Measurements from ENCODE around the gene ACACB. TPM values are rescaled to one million over a fixed set of nuclear protein-coding genes. Genes with fewer than 3 reads are reported as not detected.

The ACACB gene
- total RNA-seq, 4 donors from 2014 or later = 402 to 560 (median 525) TPM

DNA sequence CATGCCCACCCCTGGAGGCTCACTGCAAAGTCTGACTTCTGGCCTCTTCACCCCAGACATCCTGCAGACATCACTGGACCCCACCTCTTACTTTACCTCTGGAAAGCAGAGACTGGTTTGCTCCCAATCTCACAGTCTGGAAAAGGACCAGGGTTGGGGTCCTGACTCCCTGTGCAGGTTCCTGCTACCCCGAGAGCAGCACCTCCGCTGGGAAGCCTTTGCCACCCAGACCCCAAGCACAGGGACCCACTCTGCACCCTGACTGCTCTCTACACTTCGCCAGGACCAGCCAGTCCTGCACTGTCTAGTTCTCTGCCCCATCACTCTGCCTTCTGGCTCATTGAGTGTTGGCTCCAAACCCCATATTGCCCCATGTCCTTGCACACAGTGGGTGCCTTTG lies 176.7 kb downstream of the ACACB start:
- Histone ChIP-seq H3K9me3 (no peaks in the 10 kb centered on the region), H3K27ac (no peak overlapping the region), H3K4me3 (no peak overlapping the region), H3K4me1 (peaks cover 0 to 11% (median 2%) of the 10 kb centered on the region in 4 donors), H3K27me3 (peaks cover 0 to 30% of the 10 kb centered on the region in 2 donors), H3K36me3 (no peaks in the 10 kb centered on the region)
- WGBS, 2 donors = 70 to 72% methylated on average over 3 of the region's 3 CpGs
- no peak for DNase-seq (ENCODE audit: low spot score in 2 of 2)
- TF ChIP-seq POLR2A (IDR thresholded peaks at IDR 0.05) = no peak
- TF ChIP-seq, protein P1, sequence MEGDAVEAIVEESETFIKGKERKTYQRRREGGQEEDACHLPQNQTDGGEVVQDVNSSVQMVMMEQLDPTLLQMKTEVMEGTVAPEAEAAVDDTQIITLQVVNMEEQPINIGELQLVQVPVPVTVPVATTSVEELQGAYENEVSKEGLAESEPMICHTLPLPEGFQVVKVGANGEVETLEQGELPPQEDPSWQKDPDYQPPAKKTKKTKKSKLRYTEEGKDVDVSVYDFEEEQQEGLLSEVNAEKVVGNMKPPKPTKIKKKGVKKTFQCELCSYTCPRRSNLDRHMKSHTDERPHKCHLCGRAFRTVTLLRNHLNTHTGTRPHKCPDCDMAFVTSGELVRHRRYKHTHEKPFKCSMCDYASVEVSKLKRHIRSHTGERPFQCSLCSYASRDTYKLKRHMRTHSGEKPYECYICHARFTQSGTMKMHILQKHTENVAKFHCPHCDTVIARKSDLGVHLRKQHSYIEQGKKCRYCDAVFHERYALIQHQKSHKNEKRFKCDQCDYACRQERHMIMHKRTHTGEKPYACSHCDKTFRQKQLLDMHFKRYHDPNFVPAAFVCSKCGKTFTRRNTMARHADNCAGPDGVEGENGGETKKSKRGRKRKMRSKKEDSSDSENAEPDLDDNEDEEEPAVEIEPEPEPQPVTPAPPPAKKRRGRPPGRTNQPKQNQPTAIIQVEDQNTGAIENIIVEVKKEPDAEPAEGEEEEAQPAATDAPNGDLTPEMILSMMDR (IDR thresholded peaks at IDR 0.05) = no peak

DNA sequence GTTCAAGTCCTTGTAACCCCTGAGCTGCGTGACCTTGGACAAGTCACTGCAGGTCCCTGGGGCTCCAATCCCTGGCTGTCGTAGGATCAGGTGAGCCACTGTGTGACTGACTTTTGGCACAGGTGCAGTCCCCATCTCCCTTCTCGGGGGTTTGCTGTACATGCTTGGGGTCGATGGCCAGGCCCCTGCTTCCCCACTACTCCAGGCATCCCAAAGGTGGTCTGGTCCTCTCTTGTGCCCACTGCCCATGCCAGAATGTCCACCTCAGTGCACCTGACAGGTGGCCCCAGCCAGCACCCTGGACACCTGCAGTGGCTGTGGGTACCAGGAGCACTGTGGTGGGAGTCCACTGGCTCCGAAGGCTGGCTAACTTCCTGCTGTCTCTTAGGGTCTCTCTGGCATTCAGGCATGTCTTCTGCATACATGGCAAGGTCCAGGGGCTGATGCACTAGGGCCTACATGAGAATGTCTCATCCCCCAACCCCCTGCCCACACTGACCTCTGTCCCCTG lies 178.0 kb downstream of the ACACB start:
- no peak overlapping the region for H3K27ac ChIP-seq
- no peaks in the 10 kb centered on the region for H3K36me3 ChIP-seq
- peaks cover 0 to 11% (median 2%) of the 10 kb centered on the region in 4 donors for H3K4me1 ChIP-seq
- peaks cover 0 to 30% of the 10 kb centered on the region in 2 donors for H3K27me3 ChIP-seq
- no peaks in the 10 kb centered on the region for H3K9me3 ChIP-seq
- no peak overlapping the region for H3K4me3 ChIP-seq
- 84 to 87% methylated on average over 4 to 5 of the region's 5 CpGs for WGBS, 2 donors
- no peak for DNase-seq (ENCODE audit: low spot score in 2 of 2)
- TF ChIP-seq EP300 (IDR thresholded peaks at IDR 0.05) (no peak), POLR2A (IDR thresholded peaks at IDR 0.05) (no peak)
- TF ChIP-seq, protein P1 (IDR thresholded peaks at IDR 0.05) = no peak

DNA sequence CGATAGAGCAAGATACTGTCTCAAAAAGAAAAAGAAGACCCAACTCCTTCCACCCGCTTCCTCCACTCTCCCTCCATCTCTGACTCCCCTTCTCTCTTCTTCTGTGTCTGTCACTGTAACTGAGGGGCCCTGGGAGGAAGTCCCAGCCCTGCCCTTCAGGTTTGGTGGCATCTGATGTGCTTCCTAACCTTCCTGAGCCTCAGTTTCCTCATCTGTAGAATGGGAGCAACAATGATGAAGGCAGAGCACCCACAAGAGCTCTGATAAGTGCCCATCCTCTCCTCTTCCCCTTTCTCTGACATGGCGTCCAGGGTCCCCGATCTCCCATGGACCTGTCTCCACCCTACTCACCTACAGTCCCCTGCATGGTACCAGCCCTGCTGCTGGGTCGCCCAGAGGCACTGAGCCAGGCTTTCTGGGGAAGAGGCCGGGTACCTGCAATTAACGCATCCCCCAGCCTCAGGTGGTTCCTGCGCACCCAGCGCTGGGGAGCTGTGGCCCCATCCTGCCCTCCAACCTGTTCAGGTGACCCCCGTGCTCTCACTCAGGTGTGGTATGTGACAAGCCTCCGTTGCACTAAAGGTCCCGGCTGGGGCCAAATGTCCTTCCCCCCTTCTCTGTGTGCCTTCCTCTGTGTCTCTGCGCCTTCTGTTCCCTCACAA lies 179.5 kb downstream of the ACACB start:
- no peak for DNase-seq (ENCODE audit: low spot score in 2 of 2)
- H3K9me3 ChIP-seq = no peaks in the 10 kb centered on the region
- H3K27me3 ChIP-seq = peaks cover 0 to 24% of the 10 kb centered on the region in 2 donors
- 81 to 86% methylated on average over 13 of the region's 13 CpGs for WGBS, 2 donors
- peaks cover 0 to 11% (median 2%) of the 10 kb centered on the region in 4 donors for H3K4me1 ChIP-seq
- no peak overlapping the region for H3K4me3 ChIP-seq
- no peaks in the 10 kb centered on the region for H3K36me3 ChIP-seq
- no peak for TF ChIP-seq EP300 (IDR thresholded peaks at IDR 0.05)
- no peak for TF ChIP-seq POLR2A (IDR thresholded peaks at IDR 0.05)
- TF ChIP-seq, protein P1 (IDR thresholded peaks at IDR 0.05) = no peak
- no peak overlapping the region for H3K27ac ChIP-seq

DNA sequence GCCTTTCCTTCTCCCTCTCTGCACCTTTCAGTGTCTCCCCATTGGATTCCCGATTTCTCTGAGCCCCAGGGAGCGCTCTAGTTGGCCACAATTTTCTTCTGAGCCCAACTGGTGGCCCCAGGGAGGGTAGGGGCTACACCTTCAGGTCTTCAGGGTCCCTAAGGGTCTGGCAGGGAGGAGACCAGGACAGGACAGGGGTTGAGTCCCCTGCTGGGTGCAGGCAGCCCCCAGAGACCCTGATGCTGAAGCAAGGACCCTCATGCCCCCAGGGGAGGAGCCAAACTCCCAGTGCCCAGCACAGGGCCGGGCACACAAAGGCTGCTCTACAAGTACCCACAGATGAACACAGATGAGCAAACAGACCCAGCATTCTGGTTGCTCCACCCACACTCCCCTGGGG lies 180.0 kb downstream of the ACACB start:
- 68 to 78% methylated on average over 3 of the region's 3 CpGs for whole genome bisulfite sequencing, 2 donors
- TF ChIP-seq POLR2A (IDR thresholded peaks at IDR 0.05) = no peak
- TF ChIP-seq, protein P1 (IDR thresholded peaks at IDR 0.05) = no peak
- no peak for TF ChIP-seq EP300 (IDR thresholded peaks at IDR 0.05)
- Histone ChIP-seq H3K4me3 (no peak overlapping the region), H3K4me1 (peaks cover 0 to 7% (median 2%) of the 10 kb centered on the region in 4 donors), H3K36me3 (no peaks in the 10 kb centered on the region), H3K27ac (no peak overlapping the region), H3K27me3 (peaks cover 0 to 19% of the 10 kb centered on the region in 2 donors), H3K9me3 (no peaks in the 10 kb centered on the region)
- no peak for DNase-seq (ENCODE audit: low spot score in 2 of 2)

DNA sequence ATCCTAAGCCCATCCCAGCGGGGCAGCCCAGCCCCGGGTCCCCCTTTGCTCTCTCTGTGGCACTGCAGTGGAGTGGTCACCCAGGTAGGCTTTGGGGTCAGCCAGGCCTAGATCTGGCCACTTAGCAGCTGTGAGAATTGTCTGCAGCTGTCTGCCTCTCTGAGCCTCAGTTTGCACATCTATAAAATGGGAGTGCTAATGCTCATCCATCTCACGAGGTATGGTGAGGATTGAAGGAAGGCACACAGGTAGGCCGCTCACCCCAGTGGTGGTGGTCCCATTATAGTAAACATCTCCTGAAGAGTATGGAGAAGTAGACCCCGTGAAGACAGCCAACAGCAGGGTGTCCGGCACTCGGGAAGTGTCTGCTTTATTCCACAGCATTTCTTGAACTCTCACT lies 183.5 kb downstream of the ACACB start:
- no peak for DNase-seq (ENCODE audit: low spot score in 2 of 2)
- H3K36me3 ChIP-seq = no peaks in the 10 kb centered on the region
- H3K9me3 ChIP-seq = no peaks in the 10 kb centered on the region
- peaks cover 0 to 24% of the 10 kb centered on the region in 2 donors for H3K27me3 ChIP-seq
- no peaks in the 10 kb centered on the region for H3K4me1 ChIP-seq
- WGBS, 2 donors = 89 to 92% methylated on average over 7 of the region's 7 CpGs
- no peak overlapping the region for H3K27ac ChIP-seq
- H3K4me3 ChIP-seq = no peak overlapping the region
- TF ChIP-seq POLR2A (IDR thresholded peaks at IDR 0.05) (no peak), EP300 (IDR thresholded peaks at IDR 0.05) (no peak)
- TF ChIP-seq, protein P1 (IDR thresholded peaks at IDR 0.05) = no peak

Data from tibial nerve (tissue), 4 donors.